GM12892 (cell line): ENCODE data around the gene ART4.

Experiments used
- DNase-seq: peaks from one replicate; pipeline ENCODE4 v3.0.0; 2011; ENCODE audit not compliant: insufficient read length
- FAIRE-seq: peaks from 2 replicates; lab custom pipeline; 2011; peaks lifted over from hg19 to GRCh38; lab: Jason Lieb, UNC
- POLR2A ChIP-seq: IDR thresholded peaks from 2 replicates; pipeline ENCODE4 v1.6.1; 2011; ENCODE audit warnings: low read depth, low read length, control low read depth
- POLR2AphosphoS5 ChIP-seq: IDR thresholded peaks from 2 replicates; pipeline ENCODE4 v1.6.1; 2011; ENCODE audit warnings: low read depth, low read length, control low read depth
- TAF1 ChIP-seq: IDR thresholded peaks from 2 replicates; pipeline ENCODE4 v1.6.1; 2011; ENCODE audit warnings: low read depth, mild to moderate bottlenecking, control low read depth, low read length, borderline replicate concordance

The ART4 gene

DNA sequence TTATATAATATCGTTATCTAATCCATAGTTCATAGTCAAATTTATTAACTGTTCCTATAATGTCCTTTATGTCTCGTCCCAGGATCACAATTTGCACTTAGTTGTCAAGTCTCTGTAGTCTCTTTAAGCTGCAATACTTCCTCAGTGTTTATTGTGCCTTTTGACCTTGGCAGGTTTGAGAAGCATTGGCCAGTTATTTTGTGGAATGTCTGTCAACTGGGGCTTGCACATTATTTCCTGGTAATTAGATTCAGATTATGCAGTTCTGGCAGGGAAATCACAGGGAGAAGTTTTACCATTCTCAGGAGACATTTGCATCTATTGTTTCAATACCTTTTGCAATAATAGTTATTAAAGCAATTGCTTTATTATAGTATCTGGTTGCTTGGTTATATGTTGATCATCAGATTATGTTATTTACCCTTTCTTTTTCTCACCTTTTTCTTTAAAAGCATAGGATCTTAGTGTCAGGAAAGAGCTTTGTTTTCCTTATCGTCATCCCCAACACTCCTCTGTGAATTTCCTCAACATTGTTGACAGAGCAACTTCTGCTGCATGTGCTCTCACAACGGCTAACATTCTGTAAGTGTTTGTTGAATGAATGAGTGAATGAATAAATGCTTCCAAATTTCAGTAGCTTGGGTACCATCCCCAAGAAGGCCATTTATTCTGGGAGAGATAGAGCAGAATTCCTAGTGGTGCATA lies 3.7 kb upstream of the ART4 start:
- DNase-seq, result no peak
- no peak for FAIRE-seq
- no peak for TF ChIP-seq POLR2AphosphoS5
- TF ChIP-seq TAF1, result no peak
- TF ChIP-seq POLR2A, result no peak

DNA sequence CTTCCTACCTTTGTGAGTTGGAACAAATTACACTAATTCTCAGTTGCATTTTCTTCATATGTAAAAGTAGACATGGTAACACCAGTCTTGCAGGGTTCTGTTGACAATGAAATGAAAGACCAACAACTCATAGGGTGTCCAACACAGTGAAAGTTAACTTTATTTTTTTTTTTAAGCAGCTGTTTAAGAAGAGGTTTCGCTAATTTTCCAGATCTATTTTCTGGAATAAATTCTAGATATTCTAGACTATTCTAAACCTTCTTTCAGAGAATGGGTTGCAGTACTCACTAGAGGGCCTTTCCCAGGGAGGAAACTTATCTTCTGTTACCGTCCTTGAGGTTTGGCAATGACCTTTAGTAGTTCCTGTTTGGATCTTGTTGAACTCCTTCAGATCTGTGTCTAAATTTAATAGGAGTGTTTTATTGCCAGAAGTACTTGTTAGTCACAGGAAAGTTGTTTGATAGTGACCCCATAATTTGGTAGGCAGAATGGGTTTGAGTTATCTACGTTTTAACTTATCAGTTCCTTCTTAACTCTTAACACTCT lies 2.8 kb upstream of the ART4 start:
- no peak for DNase-seq
- FAIRE-seq, result no peak
- TF ChIP-seq POLR2AphosphoS5 (no peak), TAF1 (no peak), POLR2A (no peak)

DNA sequence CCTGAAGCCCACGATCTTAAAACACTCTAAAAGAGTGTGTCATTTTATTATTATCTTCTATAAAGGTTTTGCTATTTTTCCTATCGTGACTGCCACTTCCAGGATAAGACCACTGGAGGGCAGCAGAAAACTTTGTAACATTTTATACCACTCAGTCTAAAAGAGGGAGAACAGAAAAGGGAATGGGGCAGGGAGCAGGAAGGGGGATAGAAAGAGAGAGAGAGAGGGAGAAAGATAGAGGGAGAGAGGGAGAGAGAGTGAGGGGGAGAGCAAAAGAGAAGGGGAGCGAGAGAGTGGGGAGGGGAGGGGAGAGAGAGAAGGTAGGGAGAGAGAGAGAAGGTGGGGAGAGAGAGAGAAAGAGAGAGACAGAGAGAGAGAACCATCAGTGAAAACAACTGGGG lies 2.0 kb upstream of the ART4 start:
- FAIRE-seq (peak; percentile 79), DNase-seq (peak; percentile 14)
- no peak for TF ChIP-seq POLR2AphosphoS5
- no peak for TF ChIP-seq TAF1
- TF ChIP-seq POLR2A, result no peak

DNA sequence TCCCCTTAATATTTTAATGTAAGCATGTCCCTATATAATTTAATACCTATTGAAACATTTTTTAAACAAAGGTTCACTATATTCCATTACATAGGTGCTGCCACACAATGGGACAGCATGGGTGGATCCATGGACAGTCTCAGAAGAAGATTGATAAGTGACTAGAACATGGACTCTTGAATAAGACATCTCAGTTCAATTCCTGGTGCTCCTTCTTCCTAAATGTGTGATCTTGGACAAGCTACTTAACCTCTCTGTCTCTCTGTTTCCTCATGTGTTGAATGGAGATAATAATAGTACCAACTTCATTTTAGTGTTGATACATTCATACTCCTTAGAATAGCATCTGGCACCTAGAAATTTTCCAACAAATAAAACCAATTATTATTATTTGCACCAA lies 1.1 kb upstream of the ART4 start:
- no peak for FAIRE-seq

DNA sequence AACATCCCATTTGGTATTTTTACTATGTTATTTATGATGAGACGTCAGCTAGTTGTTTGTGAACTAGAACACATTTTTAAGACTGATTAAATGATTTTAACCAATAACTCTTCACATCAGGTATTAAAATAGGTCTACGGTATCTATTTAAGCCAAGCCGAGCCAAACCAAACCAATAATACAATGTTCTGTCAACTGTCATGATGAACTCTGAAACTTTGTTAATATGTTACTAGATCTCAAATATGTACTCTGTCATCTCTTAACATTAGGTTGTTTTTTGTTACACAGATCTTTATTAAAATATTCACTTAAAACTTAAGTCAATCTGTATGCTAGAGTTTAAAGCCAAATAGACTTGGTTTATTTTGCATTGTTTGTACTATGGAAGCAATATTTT lies 1.0 kb downstream of the ART4 start:
- DNase-seq (no peak), FAIRE-seq (no peak)
- no peak for TF ChIP-seq TAF1
- TF ChIP-seq POLR2AphosphoS5, result no peak
- TF ChIP-seq POLR2A, result no peak

More for the DNA sequence above, 1.1 kb upstream of the ART4 start:
- TF ChIP-seq TAF1 (no peak), POLR2AphosphoS5 (no peak), POLR2A (no peak)
- DNase-seq, result no peak

DNA sequence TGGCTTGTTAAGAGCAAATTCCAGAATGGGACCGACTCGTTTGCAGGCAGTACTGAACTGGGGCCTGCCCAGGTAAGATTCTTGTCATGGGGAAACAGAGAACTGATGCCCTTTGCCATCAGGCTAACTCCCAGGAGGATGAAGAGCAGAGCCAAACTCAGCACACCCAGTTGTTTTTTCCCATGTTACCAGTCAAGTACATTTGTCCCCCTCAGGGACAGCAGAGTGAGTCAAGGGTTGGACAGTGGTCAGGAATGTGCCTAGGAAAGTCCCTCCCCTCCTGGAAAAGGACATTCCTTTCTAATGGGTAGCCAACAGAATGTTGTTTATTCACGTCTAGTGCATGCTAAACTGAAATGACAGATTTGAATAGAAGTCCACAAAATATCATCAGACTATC lies 1.6 kb downstream of the ART4 start:
- FAIRE-seq (no peak), DNase-seq (no peak)
- TF ChIP-seq POLR2AphosphoS5 (no peak), POLR2A (no peak), TAF1 (no peak)

DNA sequence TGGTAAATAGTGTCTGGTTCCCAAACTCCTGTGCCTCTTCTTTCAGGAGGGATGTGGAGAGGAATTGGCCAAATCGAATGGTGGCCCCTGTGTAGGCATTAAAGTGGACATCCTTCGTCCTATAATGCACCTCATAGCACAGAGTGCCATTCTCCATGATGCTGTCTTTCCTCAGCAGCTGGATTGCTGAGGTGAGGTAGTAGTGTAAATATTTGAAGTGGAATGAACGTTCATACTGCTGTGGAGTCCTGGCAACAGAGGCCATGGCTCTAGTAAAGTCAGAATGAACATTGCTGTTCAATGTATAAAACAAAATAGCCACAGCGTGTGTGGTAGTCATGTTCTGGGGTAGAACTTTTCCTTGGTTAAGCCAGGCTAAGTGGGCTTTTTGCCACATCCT lies 2.7 kb downstream of the ART4 start:
- no peak for TF ChIP-seq POLR2A
- no peak for TF ChIP-seq POLR2AphosphoS5
- no peak for TF ChIP-seq TAF1
- no peak for FAIRE-seq
- DNase-seq, result no peak

DNA sequence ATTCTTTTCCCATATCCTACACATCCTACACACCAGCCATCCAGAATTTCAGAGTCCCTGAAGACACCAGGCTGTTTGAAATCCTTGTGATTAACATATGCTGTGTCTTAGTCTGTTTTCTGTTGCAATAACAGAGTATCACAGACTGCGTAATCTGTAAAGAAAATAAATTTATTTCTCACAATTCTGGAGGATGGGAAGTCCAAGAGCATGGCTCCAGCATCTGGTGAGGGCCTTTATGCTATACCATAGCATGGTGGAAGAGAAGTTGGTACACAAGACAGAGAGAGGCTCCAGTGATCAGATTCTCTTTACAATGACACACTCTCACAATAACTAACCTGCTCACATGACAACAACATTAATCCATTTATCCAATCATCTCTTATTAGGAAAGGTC lies 4.1 kb downstream of the ART4 start:
- DNase-seq, result no peak
- TF ChIP-seq POLR2A (no peak), POLR2AphosphoS5 (no peak), TAF1 (no peak)
- no peak for FAIRE-seq

DNA sequence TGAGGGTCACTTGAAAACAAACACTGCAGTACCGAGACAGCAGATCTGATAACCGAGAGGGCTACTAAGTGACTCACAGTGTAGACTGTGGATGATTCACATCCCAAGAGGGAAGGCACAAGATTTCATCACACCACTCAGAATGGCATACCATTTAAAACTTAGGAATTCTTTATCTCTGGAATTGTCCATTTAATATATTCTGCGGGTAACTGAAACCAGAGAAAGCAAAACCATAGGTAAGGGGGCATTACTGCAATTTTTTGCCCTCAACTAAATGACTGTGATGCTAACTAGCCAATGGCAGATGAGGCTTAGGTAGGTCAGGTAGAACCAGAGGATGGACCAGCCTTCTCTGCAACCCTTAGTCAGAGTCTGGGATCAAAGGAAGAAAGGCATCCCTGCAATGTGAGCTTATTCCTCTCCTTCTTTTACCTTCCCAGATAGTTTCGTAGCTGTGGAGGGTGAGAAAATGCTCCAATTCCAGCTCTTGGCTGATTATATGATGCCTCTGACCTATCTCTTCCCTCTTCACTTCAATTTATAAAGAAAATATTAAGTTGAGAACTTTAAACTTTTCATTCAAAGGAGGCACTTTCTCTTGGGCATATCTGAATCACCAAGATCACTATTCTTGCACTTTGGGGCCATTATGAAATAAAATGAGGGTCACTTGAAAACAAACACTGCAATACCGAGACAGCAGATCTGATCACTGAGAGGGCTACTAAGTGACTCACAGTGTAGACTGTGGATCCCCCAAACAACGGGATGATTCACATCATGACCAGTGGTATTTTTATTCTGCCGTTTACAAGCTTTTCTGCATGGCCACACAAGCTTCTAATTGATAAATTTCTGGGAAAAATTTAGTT lies 6.8 kb downstream of the ART4 start:
- FAIRE-seq (no peak), DNase-seq (no peak)
- TF ChIP-seq POLR2A, result no peak
- TF ChIP-seq TAF1, result no peak

DNA sequence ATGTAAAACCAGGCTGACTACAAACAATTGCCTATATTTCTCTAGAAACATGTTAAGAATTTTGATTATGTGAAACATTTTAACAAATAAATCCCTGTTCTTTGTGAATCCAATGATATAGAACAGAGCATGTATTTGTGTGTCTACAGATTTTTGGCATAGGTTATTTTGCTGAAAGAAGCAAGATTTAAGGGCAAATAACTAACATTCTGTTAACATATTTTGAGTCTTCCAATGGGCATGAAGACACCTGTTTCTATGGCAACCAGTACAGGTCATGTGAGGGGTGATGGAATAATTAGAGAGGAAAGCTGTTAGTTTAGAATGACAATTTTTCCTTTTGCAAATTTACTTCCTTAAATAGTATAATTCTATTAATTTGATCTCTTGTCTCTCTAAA lies 8.8 kb downstream of the ART4 start:
- FAIRE-seq (no peak), DNase-seq (no peak)
- TF ChIP-seq POLR2AphosphoS5 (no peak), TAF1 (no peak), POLR2A (no peak)

DNA sequence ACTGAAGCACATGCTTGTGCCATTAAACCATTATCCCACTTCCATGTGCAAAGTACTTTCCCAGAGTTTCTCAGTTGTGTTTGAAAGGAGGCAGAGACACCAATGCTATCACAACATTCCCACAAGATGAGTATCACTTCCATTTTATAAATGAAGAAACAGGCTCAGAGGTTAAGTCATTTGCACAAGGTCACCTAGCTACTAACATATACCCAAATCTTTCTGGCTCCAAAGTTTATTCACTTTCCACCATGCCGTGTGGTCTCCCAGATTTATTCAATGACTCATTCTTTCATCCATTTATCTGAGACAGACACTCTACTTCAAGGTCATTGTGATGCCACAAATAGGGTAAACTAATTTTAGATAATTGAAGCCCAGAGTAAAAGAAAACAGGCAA lies 9.4 kb downstream of the ART4 start:
- TF ChIP-seq POLR2A, result no peak
- no peak for TF ChIP-seq TAF1
- TF ChIP-seq POLR2AphosphoS5, result no peak
- no peak for DNase-seq
- no peak for FAIRE-seq
